Measurements from ENCODE around the gene THAP10.
"Not testable (repeated sequence)": the region's sequence is repeated elsewhere in the genome, so short reads cannot be mapped to it uniquely, and the experiment has no call there.

The THAP10 gene

DNA sequence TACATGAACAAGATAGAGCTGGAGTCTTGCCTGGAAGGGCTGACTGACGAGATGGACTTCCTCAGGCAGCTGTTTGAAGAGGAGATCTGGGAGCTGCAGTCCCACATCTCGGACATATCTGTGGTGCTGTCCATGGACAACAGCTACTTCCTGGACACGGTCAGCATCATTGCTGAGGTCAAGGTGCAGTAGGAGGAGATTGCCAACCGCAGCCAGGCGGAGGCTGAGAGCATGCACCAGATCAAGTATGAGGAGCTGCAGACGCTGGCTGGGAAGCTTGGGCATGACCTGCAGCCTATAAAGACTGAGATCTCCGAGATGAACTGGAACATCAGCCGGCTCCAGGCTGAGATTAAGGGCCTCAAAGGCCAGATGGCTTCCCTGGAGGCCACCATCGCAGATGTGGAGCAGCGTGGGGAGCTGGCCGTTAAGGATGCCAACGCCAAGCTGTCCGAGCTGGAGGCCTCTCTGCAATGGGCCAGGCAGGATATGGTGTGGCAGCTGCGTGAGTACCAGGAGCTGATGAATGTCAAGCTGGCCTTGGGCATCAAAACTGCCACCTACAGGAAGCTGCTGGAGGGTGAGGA, 32.8 kb downstream of the THAP10 start:
- no peak for DNase-seq (ENCODE audit: low read depth)
- TF ChIP-seq, protein P1, sequence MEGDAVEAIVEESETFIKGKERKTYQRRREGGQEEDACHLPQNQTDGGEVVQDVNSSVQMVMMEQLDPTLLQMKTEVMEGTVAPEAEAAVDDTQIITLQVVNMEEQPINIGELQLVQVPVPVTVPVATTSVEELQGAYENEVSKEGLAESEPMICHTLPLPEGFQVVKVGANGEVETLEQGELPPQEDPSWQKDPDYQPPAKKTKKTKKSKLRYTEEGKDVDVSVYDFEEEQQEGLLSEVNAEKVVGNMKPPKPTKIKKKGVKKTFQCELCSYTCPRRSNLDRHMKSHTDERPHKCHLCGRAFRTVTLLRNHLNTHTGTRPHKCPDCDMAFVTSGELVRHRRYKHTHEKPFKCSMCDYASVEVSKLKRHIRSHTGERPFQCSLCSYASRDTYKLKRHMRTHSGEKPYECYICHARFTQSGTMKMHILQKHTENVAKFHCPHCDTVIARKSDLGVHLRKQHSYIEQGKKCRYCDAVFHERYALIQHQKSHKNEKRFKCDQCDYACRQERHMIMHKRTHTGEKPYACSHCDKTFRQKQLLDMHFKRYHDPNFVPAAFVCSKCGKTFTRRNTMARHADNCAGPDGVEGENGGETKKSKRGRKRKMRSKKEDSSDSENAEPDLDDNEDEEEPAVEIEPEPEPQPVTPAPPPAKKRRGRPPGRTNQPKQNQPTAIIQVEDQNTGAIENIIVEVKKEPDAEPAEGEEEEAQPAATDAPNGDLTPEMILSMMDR (conservative IDR thresholded peaks at IDR 0.05; ENCODE audit: control insufficient read depth, insufficient read depth, low read depth, low read length), result no peak
- no peak overlapping the region for H3K4me3 ChIP-seq (ENCODE audit: control insufficient read depth, low read depth, low read length)

DNA sequence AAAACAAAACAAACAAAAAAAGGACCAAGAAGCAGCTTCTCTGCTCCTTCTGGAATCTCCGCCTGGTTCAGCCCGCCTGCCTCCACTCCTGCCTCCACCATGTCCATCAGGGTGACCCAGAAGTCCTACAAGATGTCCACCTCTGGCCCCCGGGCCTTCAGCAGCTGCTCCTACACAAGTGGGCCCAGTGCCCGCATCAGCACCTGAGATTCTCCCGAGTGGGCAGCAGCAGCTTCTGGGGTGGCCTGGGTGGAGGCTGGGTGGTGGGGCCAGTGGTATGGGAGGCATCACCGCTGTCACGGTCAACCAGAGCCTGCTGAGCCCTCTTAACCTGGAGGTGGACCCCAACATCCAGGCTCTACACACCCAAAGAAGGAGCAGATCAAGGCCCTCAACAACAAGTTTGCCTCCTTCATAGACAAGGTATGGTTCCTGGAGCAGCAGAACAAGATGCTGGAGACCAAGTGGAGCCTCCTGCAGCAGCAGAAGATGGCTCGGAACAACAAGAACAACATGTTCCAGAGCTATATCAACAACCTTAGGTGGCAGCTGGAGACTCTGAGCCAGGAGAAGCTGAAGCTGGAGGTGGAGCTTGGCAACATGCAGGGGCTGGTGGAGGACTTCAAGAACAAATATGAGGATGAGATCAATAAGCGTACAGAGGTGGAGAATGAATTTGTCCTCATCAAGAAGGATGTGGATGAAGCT, 33.5 kb downstream of the THAP10 start:
- H3K4me3 ChIP-seq (ENCODE audit: control insufficient read depth, low read depth, low read length); DNase-seq (ENCODE audit: low read depth): not testable (repeated sequence)

DNA sequence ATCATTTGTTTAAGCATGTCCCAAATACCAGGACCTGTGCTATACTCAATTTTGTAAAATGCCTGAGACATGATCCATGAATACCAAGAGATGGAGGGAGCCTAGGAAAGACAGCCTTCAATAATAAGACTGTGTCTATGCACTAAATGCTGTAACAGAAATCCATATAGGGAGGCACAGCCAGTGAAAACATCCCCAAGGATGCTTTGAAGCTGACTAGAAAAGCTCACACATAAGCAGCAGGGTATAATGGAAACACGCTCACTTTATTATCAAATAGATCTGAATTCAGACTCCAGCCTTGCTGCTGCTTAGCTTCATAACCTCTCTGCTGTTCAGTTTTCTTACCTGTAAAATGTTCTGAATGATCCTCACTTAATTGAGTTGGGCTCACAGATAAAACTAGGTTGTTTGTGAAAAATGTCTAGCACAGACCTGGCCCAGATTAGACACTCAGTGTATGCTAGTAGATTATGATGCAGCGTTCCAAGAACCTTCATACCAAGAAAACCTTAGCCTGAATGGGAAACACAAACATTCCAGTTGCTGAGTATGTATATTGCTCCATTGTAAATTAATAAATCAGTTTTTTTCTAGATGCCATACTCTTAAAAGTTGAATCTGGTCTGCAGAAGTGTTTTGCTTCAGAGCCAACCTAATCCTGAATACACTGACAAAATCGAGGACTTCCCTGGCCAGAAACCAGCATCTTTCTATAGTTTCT, 34.5 kb downstream of the THAP10 start:
- no peak for DNase-seq (ENCODE audit: low read depth)
- TF ChIP-seq, protein P1 (conservative IDR thresholded peaks at IDR 0.05; ENCODE audit: control insufficient read depth, insufficient read depth, low read depth, low read length), result no peak
- no peak overlapping the region for H3K4me3 ChIP-seq (ENCODE audit: control insufficient read depth, low read depth, low read length)

DNA sequence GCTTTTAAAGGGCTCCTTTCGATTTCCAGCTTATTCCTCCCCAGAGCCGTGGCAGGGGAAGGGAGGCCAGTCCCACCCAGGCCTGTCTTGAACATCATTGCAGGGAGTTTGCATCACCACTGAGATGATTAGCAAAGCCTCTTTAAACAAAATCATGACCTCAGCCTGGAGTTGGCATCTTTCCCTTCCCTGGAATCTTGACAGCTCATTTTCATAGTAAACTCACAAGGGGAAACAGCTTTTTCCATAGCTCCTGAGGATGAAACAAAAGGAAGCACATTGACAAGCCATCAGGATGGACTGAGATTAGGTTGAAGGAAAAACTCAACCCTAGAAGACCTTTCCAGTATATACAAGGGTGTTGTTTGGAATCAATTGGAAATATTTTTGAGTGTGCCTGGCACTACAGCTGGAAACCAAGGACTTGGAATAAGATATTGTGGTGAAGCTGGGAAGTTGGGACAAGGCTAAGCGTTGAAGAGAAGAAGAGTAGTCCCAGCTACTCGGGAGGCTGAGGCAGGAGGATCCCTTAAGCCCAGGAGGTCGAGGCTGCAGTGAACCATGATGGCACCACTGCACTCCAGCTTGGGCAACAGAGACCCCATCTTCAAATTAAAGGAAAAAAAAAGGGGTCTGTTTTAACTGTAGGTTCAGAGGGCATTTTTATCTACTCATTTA, 35.2 kb downstream of the THAP10 start:
- TF ChIP-seq, protein P1 (conservative IDR thresholded peaks at IDR 0.05; ENCODE audit: control insufficient read depth, insufficient read depth, low read depth, low read length), result no peak
- peak; percentile 99 for DNase-seq (ENCODE audit: low read depth)
- no peak overlapping the region for H3K4me3 ChIP-seq (ENCODE audit: control insufficient read depth, low read depth, low read length)

DNA sequence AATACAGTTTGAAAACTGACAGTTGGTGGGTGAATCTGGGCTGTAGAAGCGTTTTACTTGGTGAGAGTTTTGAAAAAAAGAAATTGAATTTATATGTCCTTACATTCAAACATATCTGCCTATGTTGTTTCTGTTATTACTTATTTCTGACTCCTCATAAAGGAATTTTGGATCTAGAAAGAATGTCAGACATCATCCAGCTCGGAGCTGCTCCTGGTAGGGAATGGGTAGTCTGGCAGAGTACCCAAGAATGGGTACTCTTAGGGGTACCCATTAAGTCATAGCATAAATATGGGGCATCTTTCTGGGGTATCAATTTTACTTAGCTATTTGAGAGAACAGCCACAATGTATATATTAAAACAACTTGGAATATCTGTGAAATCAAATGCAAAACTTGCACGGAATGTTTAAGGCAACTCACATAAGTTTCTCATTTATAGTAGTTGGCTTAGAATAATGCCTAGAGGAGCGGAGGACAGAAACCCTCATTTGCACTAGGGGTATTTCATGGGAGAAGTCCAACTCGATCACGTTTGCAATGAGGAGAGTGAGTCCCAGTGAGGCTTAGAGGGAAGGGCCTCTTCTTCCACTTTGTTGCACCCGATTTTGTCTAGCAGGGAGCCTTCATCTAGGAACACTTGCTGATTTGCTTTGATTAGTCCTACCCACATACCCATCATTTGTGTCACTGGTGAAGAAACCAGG, 35.9 kb downstream of the THAP10 start:
- TF ChIP-seq, protein P1 (conservative IDR thresholded peaks at IDR 0.05; ENCODE audit: control insufficient read depth, insufficient read depth, low read depth, low read length), result no peak
- H3K4me3 ChIP-seq (ENCODE audit: control insufficient read depth, low read depth, low read length), result no peak overlapping the region
- DNase-seq (ENCODE audit: low read depth), result peak; percentile 34

DNA sequence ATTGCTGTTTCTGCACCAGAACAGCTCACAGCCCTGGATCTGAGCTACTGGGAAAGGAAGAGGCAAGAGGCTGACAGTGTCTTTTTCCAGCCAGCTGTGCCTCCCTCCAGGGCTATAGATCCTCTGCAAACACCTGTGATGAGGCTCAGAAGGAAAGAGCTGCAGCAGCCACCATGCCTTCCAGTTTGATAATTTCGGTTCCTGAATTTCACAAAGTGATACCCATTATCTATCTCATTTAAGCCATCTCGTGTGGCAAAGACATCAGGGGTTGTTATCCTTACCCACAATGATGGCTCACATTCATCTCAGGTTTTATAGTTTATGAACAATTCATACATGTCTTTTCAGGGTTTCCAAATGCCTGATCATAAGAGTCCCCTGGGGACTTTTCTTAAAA, 36.5 kb downstream of the THAP10 start:
- DNase-seq (ENCODE audit: low read depth), result no peak
- TF ChIP-seq, protein P1 (conservative IDR thresholded peaks at IDR 0.05; ENCODE audit: control insufficient read depth, insufficient read depth, low read depth, low read length), result no peak
- H3K4me3 ChIP-seq (ENCODE audit: control insufficient read depth, low read depth, low read length), result no peak overlapping the region
